ENCODE results near the gene IRGC.
A peak's percentile ranks its signal among the peaks of the same experiment; 100 is the strongest.

- no peak for TF ChIP-seq CTCF (IDR thresholded peaks at IDR 0.05)
- TF ChIP-seq POLR2A (IDR thresholded peaks at IDR 0.05) = peak in 1 of 2 donors; percentile 88
Measured at GRCh38 chr19:43668406-43669109, 47.3 kb upstream of the IRGC start.

Data from heart left ventricle (tissue), 13 donors.